Endothelial cell (in vitro differentiated cells): ENCODE data around the gene THAP5. TPM values are rescaled to one million over a fixed set of nuclear protein-coding genes. Genes with fewer than 3 reads are reported as not detected.

Experiments
- DNase-seq: peaks from one replicate; pipeline ENCODE4 v3.0.0; 2021; ENCODE audit warnings: low spot score
- H3K27ac Mint-ChIP-seq: one replicate; pipeline ENCODE4 v1.8.0; 2021; ENCODE audit warnings: mixed read lengths, inconsistent platforms; ENCODE audit not compliant: unreplicated experiment
- H3K27me3 Mint-ChIP-seq: one replicate; pipeline ENCODE4 v1.8.0; 2021; ENCODE audit warnings: mild to moderate bottlenecking, moderate library complexity, mixed read lengths, inconsistent platforms; ENCODE audit not compliant: unreplicated experiment
- H3K36me3 Mint-ChIP-seq: one replicate; pipeline ENCODE4 v1.8.0; 2021; ENCODE audit warnings: mild to moderate bottlenecking, low read depth, mixed read lengths, inconsistent platforms; ENCODE audit not compliant: unreplicated experiment
- H3K4me1 Mint-ChIP-seq: one replicate; pipeline ENCODE4 v1.8.0; 2021; ENCODE audit warnings: mild to moderate bottlenecking, mixed read lengths, inconsistent platforms; ENCODE audit not compliant: unreplicated experiment
- H3K4me3 Mint-ChIP-seq: one replicate; pipeline ENCODE4 v1.8.0; 2021; ENCODE audit warnings: mild to moderate bottlenecking, mixed read lengths, inconsistent platforms; ENCODE audit not compliant: unreplicated experiment
- H3K9me3 Mint-ChIP-seq: one replicate; pipeline ENCODE4 v1.8.0; 2021; ENCODE audit warnings: mixed read lengths, inconsistent platforms; ENCODE audit not compliant: unreplicated experiment
- total RNA-seq: library from RNA; stranded (reverse); fragmentation: NEBNext Ultra II Directional; extraction: Animal tissue kit (Norgen Biotek cat#: 25700); gene quantifications from one replicate; pipeline ENCODE4 v1.2.1, GENCODE V29; 2021; ENCODE audit not compliant: unreplicated experiment
- TF ChIP-seq, protein P1 (sequence below): fragments of 200-600 bp; sonication (generic); IDR thresholded peaks from one replicate; pipeline ENCODE4 v1.5.0; 2021; ENCODE audit warnings: antibody characterized with exemption; ENCODE audit not compliant: unreplicated experiment

The THAP5 gene
- total RNA-seq, 1 donor from 2014 or later: 16.4 TPM

DNA sequence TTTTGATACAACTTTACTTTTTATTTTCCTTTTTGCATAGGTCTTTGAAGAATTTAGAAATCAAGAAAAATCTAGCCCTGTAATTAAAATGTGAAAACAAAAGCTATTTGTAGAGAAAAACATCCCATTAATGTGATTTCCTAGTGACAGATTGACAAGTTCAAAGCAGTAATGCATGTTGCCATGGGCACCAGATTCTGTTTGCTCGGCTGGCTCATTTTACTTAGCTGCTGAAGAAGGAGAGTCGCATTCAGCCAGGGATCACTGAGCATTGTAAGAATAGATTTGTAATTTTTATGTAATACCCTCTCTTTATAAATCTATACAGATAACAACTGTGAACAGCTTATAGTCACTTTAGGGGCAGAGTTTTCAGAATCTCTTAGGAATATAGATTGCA, 28.6 kb upstream of the THAP5 start:
- no peak overlapping the region for H3K4me3 Mint-ChIP-seq
- no peaks in the 10 kb centered on the region for H3K9me3 Mint-ChIP-seq
- H3K36me3 Mint-ChIP-seq: no peaks in the 10 kb centered on the region
- H3K4me1 Mint-ChIP-seq: no peaks in the 10 kb centered on the region
- peaks cover 2% of the 10 kb centered on the region for H3K27me3 Mint-ChIP-seq
- TF ChIP-seq, protein P1, sequence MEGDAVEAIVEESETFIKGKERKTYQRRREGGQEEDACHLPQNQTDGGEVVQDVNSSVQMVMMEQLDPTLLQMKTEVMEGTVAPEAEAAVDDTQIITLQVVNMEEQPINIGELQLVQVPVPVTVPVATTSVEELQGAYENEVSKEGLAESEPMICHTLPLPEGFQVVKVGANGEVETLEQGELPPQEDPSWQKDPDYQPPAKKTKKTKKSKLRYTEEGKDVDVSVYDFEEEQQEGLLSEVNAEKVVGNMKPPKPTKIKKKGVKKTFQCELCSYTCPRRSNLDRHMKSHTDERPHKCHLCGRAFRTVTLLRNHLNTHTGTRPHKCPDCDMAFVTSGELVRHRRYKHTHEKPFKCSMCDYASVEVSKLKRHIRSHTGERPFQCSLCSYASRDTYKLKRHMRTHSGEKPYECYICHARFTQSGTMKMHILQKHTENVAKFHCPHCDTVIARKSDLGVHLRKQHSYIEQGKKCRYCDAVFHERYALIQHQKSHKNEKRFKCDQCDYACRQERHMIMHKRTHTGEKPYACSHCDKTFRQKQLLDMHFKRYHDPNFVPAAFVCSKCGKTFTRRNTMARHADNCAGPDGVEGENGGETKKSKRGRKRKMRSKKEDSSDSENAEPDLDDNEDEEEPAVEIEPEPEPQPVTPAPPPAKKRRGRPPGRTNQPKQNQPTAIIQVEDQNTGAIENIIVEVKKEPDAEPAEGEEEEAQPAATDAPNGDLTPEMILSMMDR: no peak
- DNase-seq: no peak
- H3K27ac Mint-ChIP-seq: no peak overlapping the region

DNA sequence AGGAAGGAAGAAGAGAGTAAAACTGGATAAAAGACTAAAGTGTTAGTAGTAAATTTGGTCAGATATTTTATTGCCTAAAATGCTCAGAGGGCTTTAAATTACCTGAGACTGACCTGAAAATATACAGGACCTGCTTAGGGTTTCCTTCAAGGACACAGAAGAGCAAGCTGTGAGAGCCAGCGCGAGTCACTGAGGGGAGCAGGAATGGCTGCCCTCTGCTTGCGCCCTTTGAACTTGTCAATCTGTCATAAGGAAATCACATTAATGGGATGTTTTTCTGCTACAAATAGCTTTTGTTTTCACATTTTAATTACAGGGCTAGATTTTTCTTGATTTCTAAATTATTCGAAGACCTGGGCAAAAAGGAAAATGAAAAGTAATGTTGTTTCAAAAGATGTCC, 27.1 kb upstream of the THAP5 start:
- H3K4me3 Mint-ChIP-seq: no peak overlapping the region
- H3K27ac Mint-ChIP-seq: no peak overlapping the region
- H3K9me3 Mint-ChIP-seq: no peaks in the 10 kb centered on the region
- H3K4me1 Mint-ChIP-seq: no peaks in the 10 kb centered on the region
- no peaks in the 10 kb centered on the region for H3K27me3 Mint-ChIP-seq
- H3K36me3 Mint-ChIP-seq: no peaks in the 10 kb centered on the region
- TF ChIP-seq, protein P1: no peak
- no peak for DNase-seq

DNA sequence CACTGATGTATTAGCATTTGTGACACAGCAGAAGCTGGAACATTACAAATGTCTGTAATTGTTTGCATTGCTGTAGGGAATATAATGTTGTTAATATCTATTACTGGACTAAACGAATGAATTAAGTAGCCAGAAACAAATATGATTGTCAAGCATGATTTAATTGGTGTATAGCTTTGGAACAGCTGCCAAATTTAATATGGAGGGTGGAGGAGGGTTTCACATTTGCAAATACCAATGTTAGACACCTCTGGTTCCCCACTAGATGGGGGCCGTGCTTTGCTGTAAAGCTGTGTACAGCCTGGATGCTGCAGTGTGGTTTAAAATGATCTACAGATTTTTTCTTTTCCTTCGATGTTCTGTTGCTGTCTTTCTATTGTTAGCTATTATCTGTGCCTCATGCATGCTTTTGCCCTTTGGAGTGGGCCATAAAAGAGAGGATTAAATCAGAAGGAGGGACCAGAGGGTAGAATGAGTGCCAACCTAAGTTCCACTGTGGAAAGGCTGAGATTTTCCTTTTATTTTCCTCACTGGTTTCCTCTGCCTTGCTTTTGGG, 23.2 kb upstream of the THAP5 start:
- DNase-seq: no peak
- TF ChIP-seq, protein P1: no peak
- no peak overlapping the region for H3K4me3 Mint-ChIP-seq
- H3K9me3 Mint-ChIP-seq: no peaks in the 10 kb centered on the region
- H3K27ac Mint-ChIP-seq: no peak overlapping the region
- no peaks in the 10 kb centered on the region for H3K4me1 Mint-ChIP-seq
- H3K36me3 Mint-ChIP-seq: no peaks in the 10 kb centered on the region
- H3K27me3 Mint-ChIP-seq: no peaks in the 10 kb centered on the region

DNA sequence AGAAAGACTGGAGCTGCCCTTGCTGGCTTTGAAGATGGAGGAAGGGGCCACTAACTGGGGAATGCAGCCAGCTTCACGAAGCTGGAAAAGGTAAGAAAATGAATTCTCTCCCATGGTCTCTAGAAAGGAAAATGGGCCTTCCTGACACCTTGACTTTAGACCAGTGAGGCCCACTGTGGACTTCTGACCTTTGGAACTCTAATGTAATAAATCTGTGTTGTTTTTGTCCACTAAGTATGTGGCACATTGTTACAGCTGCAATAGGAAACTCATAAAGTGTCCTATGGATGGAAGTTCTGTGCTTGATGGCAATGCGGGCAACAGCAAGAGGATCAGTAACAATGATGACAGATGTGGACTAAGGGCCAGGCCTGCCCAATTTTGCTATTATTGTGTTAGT, 21.1 kb upstream of the THAP5 start:
- Mint-ChIP-seq H3K27ac (no peak overlapping the region), H3K9me3 (no peaks in the 10 kb centered on the region), H3K4me3 (no peak overlapping the region), H3K4me1 (peaks cover 8% of the 10 kb centered on the region), H3K36me3 (no peaks in the 10 kb centered on the region), H3K27me3 (no peaks in the 10 kb centered on the region)
- no peak for DNase-seq
- TF ChIP-seq, protein P1: no peak

DNA sequence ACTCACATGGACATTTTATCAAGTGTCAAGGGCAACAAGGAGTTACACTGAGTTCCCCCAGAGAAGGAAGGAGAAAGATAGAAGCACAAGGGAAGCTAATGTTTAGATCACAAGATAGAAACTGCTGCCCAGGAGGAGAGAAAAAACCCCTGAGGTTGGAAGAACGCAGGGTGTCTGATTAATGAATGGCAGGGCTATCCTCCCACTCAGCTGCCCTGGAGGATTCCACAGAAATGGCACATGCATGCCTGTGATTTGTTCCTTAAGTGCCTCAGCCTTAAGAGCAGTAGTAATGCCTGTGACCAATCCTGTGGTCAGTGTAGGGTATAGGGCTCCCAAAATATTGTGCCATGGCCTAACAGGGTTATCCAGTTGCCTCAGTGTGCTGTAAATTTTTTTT, 20.4 kb upstream of the THAP5 start:
- H3K27ac Mint-ChIP-seq: no peak overlapping the region
- TF ChIP-seq, protein P1: no peak
- DNase-seq: no peak
- no peaks in the 10 kb centered on the region for H3K27me3 Mint-ChIP-seq
- no peak overlapping the region for H3K4me3 Mint-ChIP-seq
- no peaks in the 10 kb centered on the region for H3K36me3 Mint-ChIP-seq
- H3K4me1 Mint-ChIP-seq: peaks cover 8% of the 10 kb centered on the region
- no peaks in the 10 kb centered on the region for H3K9me3 Mint-ChIP-seq
